Spleen (tissue), 7 donors: ENCODE measurements around the gene ATAD5.

Experiments
- POLR2A ChIP-seq, 3 donors: fragments of 450-650 bp; IDR thresholded peaks; one replicate each; pipeline ENCODE4 v1.5.1; 2017; ENCODE audit warnings: antibody characterized with exemption in 3 of 3, mild to moderate bottlenecking in 1 of 3
- TF ChIP-seq, protein P1 (sequence below), 11 experiments: fragments of 200-600 bp in 7 of 11; fragments of 450-650 bp in 4 of 11; sonication (generic) in 4 of 11; IDR thresholded peaks in 8 of 11; conservative IDR thresholded peaks in 3 of 11; 1 replicate in 7 of 11; 2 replicates in 4 of 11; pipeline versions ENCODE4 v1.4.0 to v1.8.0; 2016 to 2021; ENCODE audit warnings: antibody characterized with exemption in 11 of 11, inconsistent platforms in 4 of 11, mild to moderate bottlenecking in 1 of 11
- donor health status: DM: no; HTN: no; CAD: no; lungs with moderate emphysema.
- donor health status: DM: no; HTN: no; CAD: no.
- donor health status: DM: no; HTN: no; CAD: no.

DNA sequence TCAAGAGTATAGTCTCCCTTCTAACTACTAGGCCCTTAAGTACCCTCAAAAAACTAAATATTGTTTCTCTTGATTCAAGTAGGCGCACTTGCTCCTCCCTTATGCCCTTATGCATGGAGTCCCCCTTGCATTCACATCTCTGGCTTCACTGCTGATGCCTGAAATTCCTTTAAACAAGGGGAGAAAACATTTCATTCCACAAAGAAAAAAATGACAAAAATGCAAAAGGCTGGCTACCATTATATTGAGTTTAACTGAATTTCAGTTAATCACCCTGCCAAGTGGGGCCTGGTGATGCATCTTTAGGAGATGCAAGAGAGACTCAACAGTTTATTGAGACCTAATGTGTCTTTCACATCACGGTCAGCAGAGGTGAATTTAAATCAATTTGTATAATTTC is 42.8 kb upstream of the ATAD5 start:
- TF ChIP-seq, protein P1, sequence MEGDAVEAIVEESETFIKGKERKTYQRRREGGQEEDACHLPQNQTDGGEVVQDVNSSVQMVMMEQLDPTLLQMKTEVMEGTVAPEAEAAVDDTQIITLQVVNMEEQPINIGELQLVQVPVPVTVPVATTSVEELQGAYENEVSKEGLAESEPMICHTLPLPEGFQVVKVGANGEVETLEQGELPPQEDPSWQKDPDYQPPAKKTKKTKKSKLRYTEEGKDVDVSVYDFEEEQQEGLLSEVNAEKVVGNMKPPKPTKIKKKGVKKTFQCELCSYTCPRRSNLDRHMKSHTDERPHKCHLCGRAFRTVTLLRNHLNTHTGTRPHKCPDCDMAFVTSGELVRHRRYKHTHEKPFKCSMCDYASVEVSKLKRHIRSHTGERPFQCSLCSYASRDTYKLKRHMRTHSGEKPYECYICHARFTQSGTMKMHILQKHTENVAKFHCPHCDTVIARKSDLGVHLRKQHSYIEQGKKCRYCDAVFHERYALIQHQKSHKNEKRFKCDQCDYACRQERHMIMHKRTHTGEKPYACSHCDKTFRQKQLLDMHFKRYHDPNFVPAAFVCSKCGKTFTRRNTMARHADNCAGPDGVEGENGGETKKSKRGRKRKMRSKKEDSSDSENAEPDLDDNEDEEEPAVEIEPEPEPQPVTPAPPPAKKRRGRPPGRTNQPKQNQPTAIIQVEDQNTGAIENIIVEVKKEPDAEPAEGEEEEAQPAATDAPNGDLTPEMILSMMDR (IDR thresholded peaks at IDR 0.05 in 8 of 11, conservative IDR thresholded peaks at IDR 0.05 in 3 of 11), result no peak
- no peak for TF ChIP-seq POLR2A (IDR thresholded peaks at IDR 0.05)
